ENCODE data around the gene TCAP.

TCAP gene

GRCh38 chr17:39633570-39634183 is 31.5 kb upstream of the TCAP start:
- Histone ChIP-seq H3K27me3 (peaks cover 10% of the 10 kb centered on the region; the same call in 1 of the 2 replicates), H3K36me3 (no peaks in the 10 kb centered on the region), H3K4me1 (no peaks in the 10 kb centered on the region), H3K9me3 (no peaks in the 10 kb centered on the region), H3K4me3 (ENCODE audit: low read depth, low read length) (no peak overlapping the region)
- no peak for TF ChIP-seq CTCF (IDR thresholded peaks at IDR 0.05; ENCODE audit: low read depth, low read length)
- DNase-seq: no peak

- Histone ChIP-seq H3K4me3 (ENCODE audit: low read depth, low read length) (no peak overlapping the region), H3K36me3 (no peaks in the 10 kb centered on the region), H3K27me3 (peaks cover 8% of the 10 kb centered on the region; the same call in 1 of the 2 replicates), H3K4me1 (no peaks in the 10 kb centered on the region), H3K9me3 (no peaks in the 10 kb centered on the region)
- peak; percentile 85 for TF ChIP-seq CTCF (IDR thresholded peaks at IDR 0.05; ENCODE audit: low read depth, low read length)
- no peak for DNase-seq
Observed at GRCh38 chr17:39634384-39634871, 30.7 kb upstream of the TCAP start.

DNA sequence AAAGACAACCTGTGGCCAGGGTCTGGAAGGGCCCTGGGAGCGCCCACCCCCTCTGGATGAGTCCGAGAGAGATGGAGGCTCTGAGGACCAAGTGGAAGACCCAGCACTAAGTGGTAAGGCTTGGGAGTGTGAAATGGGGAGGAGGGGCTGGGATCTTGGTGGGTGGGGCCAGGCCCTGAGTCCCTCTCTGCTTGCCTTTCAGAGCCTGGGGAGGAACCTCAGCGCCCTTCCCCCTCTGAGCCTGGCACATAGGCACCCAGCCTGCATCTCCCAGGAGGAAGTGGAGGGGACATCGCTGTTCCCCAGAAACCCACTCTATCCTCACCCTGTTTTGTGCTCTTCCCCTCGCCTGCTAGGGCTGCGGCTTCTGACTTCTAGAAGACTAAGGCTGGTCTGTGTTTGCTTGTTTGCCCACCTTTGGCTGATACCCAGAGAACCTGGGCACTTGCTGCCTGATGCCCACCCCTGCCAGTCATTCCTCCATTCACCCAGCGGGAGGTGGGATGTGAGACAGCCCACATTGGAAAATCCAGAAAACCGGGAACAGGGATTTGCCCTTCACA is 29.5 kb upstream of the TCAP start:
- no peak for TF ChIP-seq CTCF (IDR thresholded peaks at IDR 0.05; ENCODE audit: low read depth, low read length)
- H3K36me3 ChIP-seq: no peaks in the 10 kb centered on the region
- no peaks in the 10 kb centered on the region for H3K4me1 ChIP-seq
- no peak overlapping the region for H3K4me3 ChIP-seq (ENCODE audit: low read depth, low read length)
- no peaks in the 10 kb centered on the region for H3K9me3 ChIP-seq
- no peak for DNase-seq
- H3K27me3 ChIP-seq: no peaks in the 10 kb centered on the region

- H3K27me3 ChIP-seq: no peaks in the 10 kb centered on the region
- H3K36me3 ChIP-seq: no peaks in the 10 kb centered on the region
- no peak for DNase-seq
- H3K4me3 ChIP-seq (ENCODE audit: low read depth, low read length): peak overlapping the region; percentile 96
- H3K9me3 ChIP-seq: no peaks in the 10 kb centered on the region
- H3K4me1 ChIP-seq: no peaks in the 10 kb centered on the region
- no peak for TF ChIP-seq CTCF (IDR thresholded peaks at IDR 0.05; ENCODE audit: low read depth, low read length)
Observed at GRCh38 chr17:39636587-39636926, 28.6 kb upstream of the TCAP start.

DNA sequence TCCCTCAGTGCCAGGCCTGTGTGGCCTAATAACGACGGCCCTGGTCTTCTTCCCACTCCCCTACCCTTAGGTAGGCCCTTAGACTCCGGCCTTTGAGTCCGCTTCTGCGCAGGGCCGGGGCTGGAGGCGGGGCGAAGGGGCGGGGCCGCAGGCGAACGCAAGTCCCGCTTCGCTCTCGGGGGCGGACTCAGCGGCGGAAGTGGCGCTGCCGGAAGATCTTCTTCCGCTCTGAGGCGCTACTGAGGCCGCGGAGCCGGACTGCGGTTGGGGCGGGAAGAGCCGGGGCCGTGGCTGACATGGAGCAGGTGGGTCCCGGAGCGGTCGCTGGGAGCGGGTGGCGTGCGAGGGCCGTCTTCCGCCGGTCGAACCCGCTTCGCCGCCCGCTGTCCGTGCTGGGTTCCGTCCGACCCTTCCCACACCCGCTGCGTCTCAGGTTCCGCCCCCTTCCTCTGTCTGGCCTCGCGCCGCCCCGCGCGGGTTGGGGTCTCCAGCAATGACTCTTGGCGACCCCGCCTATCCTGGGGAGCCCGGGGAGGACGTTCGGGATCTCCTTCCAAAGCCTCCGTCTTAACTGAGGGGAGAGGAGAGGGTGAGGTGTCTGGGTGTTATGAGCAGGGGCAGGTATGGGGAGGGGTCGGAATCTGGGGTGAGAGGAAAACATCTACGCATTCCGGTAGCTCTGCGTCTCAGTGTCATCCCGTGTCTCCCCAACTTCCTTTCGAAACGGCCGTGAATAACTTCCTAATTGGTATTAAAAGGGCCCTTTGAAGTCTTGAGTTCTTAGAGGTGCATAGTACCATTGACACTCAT is 28.0 kb upstream of the TCAP start, which contains the start of gene STARD3:
Gene STARD3 (plus strand): TSS at position 218 of the 810 bp plus-strand sequence. CDS start 16,388 bp downstream, outside the sequence.
- Histone ChIP-seq H3K27me3 (no peaks in the 10 kb centered on the region), H3K4me3 (ENCODE audit: low read depth, low read length) (peak within 1 kb of the TSS; percentile 96), H3K9me3 (no peaks in the 10 kb centered on the region), H3K36me3 (no peaks in the 10 kb centered on the region), H3K4me1 (no peaks in the 10 kb centered on the region)
- TF ChIP-seq CTCF (IDR thresholded peaks at IDR 0.05; ENCODE audit: low read depth, low read length): no peak
- peak; percentile 94 for DNase-seq
